CD4-positive, CD25-positive, alpha-beta regulatory T cell (primary cell): Measurements from ENCODE around the gene PON2. TPM values are rescaled to one million over a fixed set of nuclear protein-coding genes. Genes with fewer than 3 reads are reported as not detected.
A peak's percentile ranks its signal among the peaks of the same experiment; 100 is the strongest.

ENCODE experiments used
- ATAC-seq, 2 donors: fragments of 150-1000 bp; cut with Tn5 transposase; one replicate each; pipeline ENCODE4 v1.10.0; 2021; ENCODE audit warnings: low read depth in 2 of 2, moderate number of reproducible peaks in 2 of 2, moderate library complexity in 1 of 2
- DNase-seq, 3 donors: peaks; one replicate each; pipeline versions ENCODE4 v3.0.0 to v3.0.0-alpha.2; 2012 to 2022; ENCODE audit warnings: mixed read lengths in 1 of 3
- H3K27ac ChIP-seq: one replicate; pipeline ENCODE4 v1.7.0; 2013; ENCODE audit warnings: mild to moderate bottlenecking, low read length; ENCODE audit not compliant: insufficient read depth, poor library complexity, severe bottlenecking
- H3K27me3 ChIP-seq: one replicate; pipeline ENCODE4 v1.7.0; 2013; ENCODE audit warnings: low read length; ENCODE audit not compliant: control insufficient read depth, insufficient read depth
- H3K36me3 ChIP-seq: one replicate; pipeline ENCODE4 v1.7.0; 2013; ENCODE audit warnings: mild to moderate bottlenecking, low read length, moderate library complexity; ENCODE audit not compliant: control insufficient read depth, insufficient read depth
- H3K4me1 ChIP-seq: 2 replicates; pipeline ENCODE4 v1.7.0; 2013; ENCODE audit warnings: mild to moderate bottlenecking, low read length; ENCODE audit not compliant: insufficient read depth, control insufficient read depth, poor library complexity, severe bottlenecking
- H3K4me3 ChIP-seq: one replicate; pipeline ENCODE4 v1.7.0; 2013; ENCODE audit warnings: low read depth, mild to moderate bottlenecking, low read length, moderate library complexity
- H3K9me3 ChIP-seq, 2 experiments: 1 replicate in 1 of 2; 2 replicates in 1 of 2; pipeline ENCODE4 v1.7.0; 2013; ENCODE audit warnings: low read length in 2 of 2, mild to moderate bottlenecking in 1 of 2, moderate library complexity in 1 of 2; ENCODE audit not compliant: control insufficient read depth in 2 of 2
- H3K27ac Mint-ChIP-seq, 3 donors: one replicate each; pipeline ENCODE4 v1.8.0; 2020 to 2022; ENCODE audit warnings: mild to moderate bottlenecking in 3 of 3, mixed read lengths in 3 of 3, moderate library complexity in 2 of 3
- H3K27me3 Mint-ChIP-seq: one replicate; pipeline ENCODE4 v1.8.0; 2022; ENCODE audit warnings: mild to moderate bottlenecking, mixed read lengths
- H3K36me3 Mint-ChIP-seq: one replicate; pipeline ENCODE4 v1.8.0; 2020; ENCODE audit warnings: mixed read lengths
- H3K4me1 Mint-ChIP-seq, 4 donors: one replicate each; pipeline ENCODE4 v1.8.0; 2020 to 2022; ENCODE audit warnings: mixed read lengths in 4 of 4, mild to moderate bottlenecking in 1 of 4
- H3K4me3 Mint-ChIP-seq, 4 donors: one replicate each; pipeline ENCODE4 v1.8.0; 2020 to 2022; ENCODE audit warnings: mild to moderate bottlenecking in 4 of 4, mixed read lengths in 4 of 4, moderate library complexity in 3 of 4
- H3K9me3 Mint-ChIP-seq, 7 donors: one replicate each; pipeline ENCODE4 v1.8.0; 2020 to 2022; ENCODE audit warnings: mixed read lengths in 7 of 7, mild to moderate bottlenecking in 3 of 7, moderate library complexity in 2 of 7
- polyA plus RNA-seq, 4 donors: library from polyadenylated mRNA; unstranded; fragments of 300-500 nt; fragmentation: Illumina TruSeq; gene quantifications; one replicate each; pipeline ENCODE4 v1.2.3, GENCODE V29; 2021
- total RNA-seq: library from RNA; stranded (reverse); gene quantifications from one replicate; pipeline ENCODE4 v1.2.3, GENCODE V29; 2022

The PON2 gene
- total and polyA plus RNA-seq, 5 donors from 2014 or later = 1.1 to 3.7 (median 2.5) TPM

DNA sequence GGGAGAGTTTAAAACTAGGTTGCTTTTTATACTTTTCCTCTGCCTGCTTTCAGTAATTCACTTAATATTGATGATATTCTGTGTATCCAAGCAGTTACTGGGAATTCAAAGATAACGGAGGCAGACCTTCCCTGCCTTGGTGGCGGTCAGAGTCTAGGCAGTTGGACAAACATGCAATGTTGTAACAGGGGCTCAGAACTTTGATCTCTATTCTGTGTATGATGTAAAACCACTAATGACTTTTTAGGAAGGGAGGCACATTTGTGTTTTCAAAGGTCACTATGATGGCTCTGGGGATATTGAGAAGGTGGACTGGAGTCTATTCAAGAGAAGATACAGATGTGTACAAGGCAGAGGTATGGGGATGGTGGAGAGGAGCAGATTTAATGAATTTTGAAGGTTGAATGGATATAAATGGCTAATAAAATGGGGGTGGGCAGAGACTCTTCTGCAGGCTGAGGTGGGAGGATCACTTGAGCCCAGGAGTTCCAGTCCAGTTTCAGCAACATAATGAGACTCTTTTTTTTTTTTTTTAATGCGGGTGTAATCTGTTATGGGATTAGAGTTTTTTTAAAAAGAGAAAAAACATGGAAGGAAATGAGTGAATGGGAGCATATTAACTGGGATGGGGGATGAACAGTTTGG is 5.7 kb upstream of the PON2 start:
- ATAC-seq (no peak), DNase-seq (no peak)
- H3K36me3 Mint-ChIP-seq = no peaks in the 10 kb centered on the region
- H3K27me3 ChIP-seq = no peaks in the 10 kb centered on the region
- H3K27ac Mint-ChIP-seq = no peak overlapping the region
- H3K27me3 Mint-ChIP-seq = no peaks in the 10 kb centered on the region
- peaks cover 0 to 3% (median 0%) of the 10 kb centered on the region in 4 donors for H3K4me1 Mint-ChIP-seq
- H3K9me3 Mint-ChIP-seq = peaks cover 0 to 2% (median 0%) of the 10 kb centered on the region in 7 donors
- H3K27ac ChIP-seq = no peak overlapping the region
- no peaks in the 10 kb centered on the region for H3K9me3 ChIP-seq
- H3K36me3 ChIP-seq = no peaks in the 10 kb centered on the region
- H3K4me3 ChIP-seq = no peak overlapping the region
- H3K4me3 Mint-ChIP-seq = no peak overlapping the region
- no peaks in the 10 kb centered on the region for H3K4me1 ChIP-seq

DNA sequence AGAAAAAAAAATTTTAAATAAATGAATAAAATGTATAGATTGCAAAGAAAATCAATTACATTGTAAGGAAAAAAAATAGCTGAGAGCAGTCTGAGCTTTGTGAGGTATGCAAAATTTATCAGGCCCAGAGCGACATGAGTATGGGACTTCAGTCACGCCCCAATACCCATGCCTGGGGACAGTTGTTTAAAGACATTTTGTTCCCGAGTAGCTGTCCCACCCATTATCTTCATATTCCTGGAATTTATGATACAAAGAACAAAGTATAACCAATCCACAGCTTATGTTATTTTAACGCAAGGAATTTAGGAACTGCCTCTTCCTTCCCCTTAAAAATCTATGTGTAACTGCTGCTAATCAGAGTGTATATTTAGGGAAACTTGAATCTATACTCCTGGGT is 1.6 kb upstream of the PON2 start:
- Histone ChIP-seq H3K36me3 (no peaks in the 10 kb centered on the region), H3K27me3 (no peaks in the 10 kb centered on the region), H3K4me3 (no peak overlapping the region), H3K4me1 (no peaks in the 10 kb centered on the region), H3K9me3 (no peaks in the 10 kb centered on the region), H3K27ac (no peak overlapping the region)
- ATAC-seq (no peak), DNase-seq (no peak)
- Mint-ChIP-seq H3K4me3 (peak overlapping the region in 1 of 4 donors; percentile 45), H3K36me3 (no peaks in the 10 kb centered on the region), H3K4me1 (peaks cover 0 to 14% (median 6%) of the 10 kb centered on the region in 4 donors), H3K9me3 (peaks cover 0 to 4% (median 0%) of the 10 kb centered on the region in 7 donors), H3K27ac (no peak overlapping the region), H3K27me3 (peaks cover 8% of the 10 kb centered on the region)

DNA sequence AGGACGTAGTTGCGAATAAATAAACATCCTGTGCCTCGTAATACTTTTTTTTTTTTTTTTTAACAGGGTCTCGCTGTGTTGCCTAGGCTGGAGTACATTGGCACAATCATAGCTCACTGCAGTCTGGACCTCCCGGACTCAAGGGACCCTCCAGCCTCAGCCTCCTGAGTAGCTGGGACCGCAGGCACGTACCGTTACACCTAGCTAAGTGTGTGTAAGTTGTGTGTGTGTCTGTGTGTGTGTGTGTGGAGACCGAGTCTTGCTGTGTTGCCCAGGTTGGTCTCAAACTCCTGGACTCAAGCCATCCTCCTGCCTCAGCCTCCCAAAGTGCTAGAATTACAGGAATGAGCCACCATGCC is 573 bp upstream of the PON2 start:
- H3K4me3 ChIP-seq = peak overlapping the region; percentile 67
- H3K36me3 Mint-ChIP-seq = no peaks in the 10 kb centered on the region
- ATAC-seq (no peak), DNase-seq (no peak)
- no peaks in the 10 kb centered on the region for H3K36me3 ChIP-seq
- H3K27ac ChIP-seq = no peak overlapping the region
- H3K4me1 ChIP-seq = no peaks in the 10 kb centered on the region
- H3K27me3 Mint-ChIP-seq = peaks cover 8% of the 10 kb centered on the region
- peak overlapping the region; percentile 73 to 86 (median 79) for H3K4me3 Mint-ChIP-seq
- peak overlapping the region in 2 of 3 donors; percentile 72 to 92 for H3K27ac Mint-ChIP-seq
- peaks cover 0 to 2% (median 0%) of the 10 kb centered on the region in 7 donors for H3K9me3 Mint-ChIP-seq
- H3K9me3 ChIP-seq = no peaks in the 10 kb centered on the region
- peaks cover 0 to 14% (median 6%) of the 10 kb centered on the region in 4 donors for H3K4me1 Mint-ChIP-seq
- H3K27me3 ChIP-seq = no peaks in the 10 kb centered on the region

DNA sequence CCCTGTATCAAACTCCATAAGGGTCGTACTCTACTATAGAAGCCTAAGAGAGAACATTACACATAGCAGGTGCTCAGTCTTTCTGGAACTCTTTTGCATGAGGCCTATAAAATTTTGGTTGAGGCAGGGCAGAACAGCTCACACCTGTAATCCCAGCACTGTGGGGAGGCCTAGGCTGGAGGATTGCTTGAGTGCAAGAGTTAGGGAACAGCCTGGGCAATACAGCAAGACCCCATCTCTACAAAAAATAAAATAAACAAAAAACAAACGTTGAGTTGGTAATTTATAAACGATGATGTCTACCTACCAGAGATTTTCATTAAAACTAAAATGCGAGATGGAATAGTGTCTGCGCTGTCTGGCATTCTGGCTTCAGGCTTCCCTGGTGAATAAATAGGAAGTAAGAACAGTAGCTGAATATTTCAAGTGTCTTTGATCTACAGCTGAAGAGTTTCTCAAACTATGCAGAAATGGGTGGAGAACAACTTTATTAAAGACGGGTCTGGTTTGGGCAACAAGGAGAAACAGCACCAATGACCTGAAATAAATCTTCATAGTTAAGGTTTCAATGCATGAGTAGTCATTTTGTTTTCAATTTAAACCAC is 774 bp downstream of the PON2 start:
- no peak for DNase-seq
- Mint-ChIP-seq H3K4me1 (peaks cover 0 to 14% (median 6%) of the 10 kb centered on the region in 4 donors), H3K27me3 (peaks cover 8% of the 10 kb centered on the region), H3K36me3 (no peaks in the 10 kb centered on the region), H3K4me3 (peak overlapping the region; percentile 66 to 83 (median 79)), H3K9me3 (peaks cover 0 to 2% (median 0%) of the 10 kb centered on the region in 7 donors), H3K27ac (peak overlapping the region in 2 of 3 donors; percentile 5 to 42)
- Histone ChIP-seq H3K9me3 (no peaks in the 10 kb centered on the region), H3K27ac (no peak overlapping the region), H3K27me3 (no peaks in the 10 kb centered on the region), H3K4me3 (peak overlapping the region; percentile 49), H3K36me3 (no peaks in the 10 kb centered on the region), H3K4me1 (no peaks in the 10 kb centered on the region)
- ATAC-seq = no peak

DNA sequence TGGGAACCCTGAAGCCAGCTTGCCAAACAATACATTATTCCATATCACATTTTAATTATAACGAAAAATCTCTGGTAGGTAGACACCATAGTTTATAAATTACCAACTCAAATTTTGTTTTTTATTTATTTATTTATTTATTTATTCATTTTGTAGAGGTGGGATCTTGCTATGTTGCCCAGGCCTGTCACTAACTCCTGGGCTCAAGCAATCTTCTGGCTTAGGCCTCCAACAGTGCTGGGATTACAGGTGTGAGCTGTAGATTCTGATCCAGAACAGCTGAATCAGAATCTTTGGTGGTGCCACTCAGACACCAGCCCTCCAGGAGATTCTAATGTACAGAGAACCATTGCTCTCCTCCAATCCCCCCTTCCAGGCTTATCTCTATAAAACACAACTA is 1.7 kb downstream of the PON2 start:
- H3K9me3 Mint-ChIP-seq = peaks cover 0 to 2% (median 0%) of the 10 kb centered on the region in 7 donors
- no peaks in the 10 kb centered on the region for H3K36me3 Mint-ChIP-seq
- no peak overlapping the region for H3K4me3 ChIP-seq
- no peaks in the 10 kb centered on the region for H3K27me3 ChIP-seq
- DNase-seq (no peak), ATAC-seq (no peak)
- no peak overlapping the region for H3K27ac ChIP-seq
- no peaks in the 10 kb centered on the region for H3K36me3 ChIP-seq
- H3K4me1 ChIP-seq = no peaks in the 10 kb centered on the region
- H3K27ac Mint-ChIP-seq = no peak overlapping the region
- no peaks in the 10 kb centered on the region for H3K9me3 ChIP-seq
- H3K27me3 Mint-ChIP-seq = peaks cover 8% of the 10 kb centered on the region
- H3K4me3 Mint-ChIP-seq = no peak overlapping the region
- H3K4me1 Mint-ChIP-seq = peaks cover 0 to 14% (median 6%) of the 10 kb centered on the region in 4 donors

DNA sequence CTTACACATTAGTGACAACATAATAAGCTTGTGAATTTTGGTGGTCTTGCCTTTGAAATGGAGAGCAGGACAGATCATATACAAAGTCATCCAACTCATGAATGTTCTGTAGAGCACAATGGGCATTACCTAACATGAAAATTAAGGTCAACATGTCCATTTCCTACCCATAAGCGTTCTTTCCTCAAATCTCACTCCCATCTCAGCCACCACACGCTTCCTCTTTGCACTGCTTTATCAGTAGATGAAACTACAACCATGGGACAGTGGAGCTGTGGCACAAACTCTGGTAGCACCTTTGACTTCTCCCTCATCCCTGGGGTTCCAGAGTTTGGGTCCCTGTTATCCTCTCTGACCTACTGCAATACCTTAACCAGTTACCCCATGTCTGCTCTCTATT is 2.2 kb downstream of the PON2 start:
- H3K27me3 Mint-ChIP-seq = peaks cover 8% of the 10 kb centered on the region
- ATAC-seq = no peak

DNA sequence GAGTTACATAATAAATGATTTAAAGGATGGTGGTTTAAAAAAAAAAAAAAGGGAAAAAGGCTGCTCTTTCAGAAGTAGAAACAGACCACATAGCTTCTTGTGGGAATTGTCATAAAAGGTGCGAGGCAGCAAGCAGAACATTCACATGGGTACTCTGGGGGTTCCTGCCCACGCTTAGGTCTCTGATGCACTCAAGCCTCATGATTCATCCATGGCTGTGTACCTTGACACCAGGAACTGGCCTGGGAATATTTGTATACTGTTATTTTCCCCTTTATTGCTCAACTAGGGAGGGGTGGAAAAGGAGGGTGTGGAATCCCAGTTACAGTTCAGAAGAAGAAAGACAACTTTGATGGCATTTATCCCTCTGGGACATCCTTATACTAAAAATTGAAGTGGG is 4.0 kb downstream of the PON2 start:
- no peak overlapping the region for H3K27ac Mint-ChIP-seq
- peaks cover 0 to 14% (median 5%) of the 10 kb centered on the region in 4 donors for H3K4me1 Mint-ChIP-seq
- H3K27ac ChIP-seq = no peak overlapping the region
- H3K27me3 Mint-ChIP-seq = peaks cover 8% of the 10 kb centered on the region
- H3K4me1 ChIP-seq = no peaks in the 10 kb centered on the region
- peaks cover 0 to 2% (median 0%) of the 10 kb centered on the region in 7 donors for H3K9me3 Mint-ChIP-seq
- ATAC-seq = no peak
- no peaks in the 10 kb centered on the region for H3K36me3 ChIP-seq
- no peaks in the 10 kb centered on the region for H3K27me3 ChIP-seq
- H3K9me3 ChIP-seq = no peaks in the 10 kb centered on the region
- H3K36me3 Mint-ChIP-seq = no peaks in the 10 kb centered on the region
- DNase-seq = no peak
- H3K4me3 Mint-ChIP-seq = no peak overlapping the region
- H3K4me3 ChIP-seq = no peak overlapping the region

More for the DNA sequence above, 2.2 kb downstream of the PON2 start:
- peak overlapping the region in 1 of 3 donors; percentile 43 for H3K27ac Mint-ChIP-seq
- Histone ChIP-seq H3K4me3 (no peak overlapping the region), H3K27me3 (no peaks in the 10 kb centered on the region), H3K36me3 (no peaks in the 10 kb centered on the region), H3K9me3 (no peaks in the 10 kb centered on the region), H3K27ac (no peak overlapping the region), H3K4me1 (no peaks in the 10 kb centered on the region)
- peaks cover 0 to 14% (median 6%) of the 10 kb centered on the region in 4 donors for H3K4me1 Mint-ChIP-seq
- H3K36me3 Mint-ChIP-seq = no peaks in the 10 kb centered on the region
- H3K9me3 Mint-ChIP-seq = peaks cover 0 to 2% (median 0%) of the 10 kb centered on the region in 7 donors
- H3K4me3 Mint-ChIP-seq = no peak overlapping the region
- no peak for DNase-seq
